Adrenal gland (tissue), 5 donors: Measurements from ENCODE around the gene CCDC24.

Source experiments
- CTCF ChIP-seq, 6 experiments: fragments of 450-650 bp in 4 of 6; fragments of 200-600 bp in 2 of 6; sonication (generic) in 1 of 6; IDR thresholded peaks; 1 replicate in 5 of 6; 2 replicates in 1 of 6; pipeline versions ENCODE4 v1.5.1 to v1.8.0; 2016 to 2021; ENCODE audit warnings: antibody characterized with exemption in 6 of 6, mild to moderate bottlenecking in 2 of 6, moderate library complexity in 1 of 6
- POLR2A ChIP-seq, 2 donors: fragments of 450-650 bp; IDR thresholded peaks; one replicate each; pipeline ENCODE4 v1.6.1; 2017; ENCODE audit warnings: antibody characterized with exemption in 2 of 2, mild to moderate bottlenecking in 2 of 2, moderate library complexity in 1 of 2
- donor health status: DM: no; HTN: no; CAD: no.

GRCh38 chr1:43978264-43978550 lies 13.2 kb upstream of the CCDC24 start:
- TF ChIP-seq CTCF (IDR thresholded peaks at IDR 0.05): no peak
- no peak for TF ChIP-seq POLR2A (IDR thresholded peaks at IDR 0.05)
